HepG2 (cell line): ENCODE results near the gene NTSR2. TPM values are rescaled to one million over a fixed set of nuclear protein-coding genes. Genes with fewer than 3 reads are reported as not detected.

Experiments used
- ATAC-seq: fragments of 200-7000 bp; cut with Tn5 transposase; 3 replicates; pipeline ENCODE4 v1.9.1; 2020; ENCODE audit warnings: mild to moderate bottlenecking, moderate library complexity
- BruUV-seq: library from RNA; stranded (reverse); fragments of 400-500 nt; replicated peaks from 2 replicates; lab custom pipeline; 2021; lab: Mats Ljungman, UMichigan
- CTCF ChIA-PET: fragments of 300-600 bp; formaldehyde crosslinking; extraction: SDS; loops from one replicate; lab custom pipeline; 2021; ENCODE audit warnings: low total read pairs, inconsistent platforms, low intra/inter-chr PET ratio; lab: Yijun Ruan, JAX
- POLR2A ChIA-PET: fragments of 350-600 bp; sonication (Branson Sonifier 250); formaldehyde crosslinking; loops from one replicate; lab custom pipeline; 2020; ENCODE audit warnings: antibody characterized with exemption, inconsistent platforms; lab: Yijun Ruan, JAX
- DNase-seq: peaks from one replicate; pipeline ENCODE4 v3.0.0-alpha.2; 2015; ENCODE audit warnings: low spot score
- FAIRE-seq: peaks from 3 replicates; lab custom pipeline; 2011; peaks lifted over from hg19 to GRCh38; lab: Jason Lieb, UNC
- H2AFZ ChIP-seq: one replicate; pipeline ENCODE4 v1.6.1; 2011; ENCODE audit warnings: low read length, inconsistent platforms
- H3K27ac ChIP-seq: fragments of 300-600 bp; 3 replicates; pipeline ENCODE4 v1.8.0; 2011; ENCODE audit warnings: mixed run types, mild to moderate bottlenecking, mixed read lengths, low read length, inconsistent platforms; ENCODE audit not compliant: insufficient read depth; ENCODE audit errors: extremely low read length
- H3K27me3 ChIP-seq, 2 experiments: fragments of 200-600 bp in 1 of 2; 2 replicates in 1 of 2; 3 replicates in 1 of 2; pipeline versions ENCODE4 v1.6.0 to v1.8.0; 2011; ENCODE audit warnings: low read length in 2 of 2, mild to moderate bottlenecking in 2 of 2, moderate library complexity in 2 of 2, inconsistent platforms in 1 of 2; ENCODE audit not compliant: insufficient read depth in 2 of 2, control insufficient read depth in 1 of 2
- H3K36me3 ChIP-seq, 2 experiments: fragments of 200-600 bp in 1 of 2; replicated peaks in 1 of 2; 2 replicates in 1 of 2; 3 replicates in 1 of 2; pipeline versions ENCODE4 v1.5.1 to v1.8.0; 2011; ENCODE audit warnings: low read length in 2 of 2, inconsistent platforms in 1 of 2; ENCODE audit not compliant: insufficient read depth in 2 of 2, control insufficient read depth in 1 of 2
- H3K4me1 ChIP-seq: 2 replicates; pipeline ENCODE4 v1.5.1; 2012; ENCODE audit warnings: low read length, inconsistent platforms; ENCODE audit not compliant: insufficient read depth
- H3K4me2 ChIP-seq: 2 replicates; pipeline ENCODE4 v1.6.0; 2011; ENCODE audit warnings: low read depth, low read length, inconsistent platforms
- H3K4me3 ChIP-seq, 3 experiments: fragments of 200-600 bp in 1 of 3; sonication (generic), shearing (Covaris generic) in 1 of 3; replicated peaks in 1 of 3; 2 replicates each; pipeline ENCODE4 v1.5.1; 2011 to 2016; ENCODE audit warnings: low read length in 3 of 3, inconsistent platforms in 2 of 3, low read depth in 2 of 3, mild to moderate bottlenecking in 2 of 3, control low read depth in 1 of 3, mixed read lengths in 1 of 3; ENCODE audit not compliant: insufficient read depth in 1 of 3
- H3K79me2 ChIP-seq: one replicate; pipeline ENCODE4 v1.6.1; 2011; ENCODE audit warnings: low read length, inconsistent platforms; ENCODE audit not compliant: insufficient read depth
- H3K9ac ChIP-seq: 2 replicates; pipeline ENCODE4 v1.6.0; 2011; ENCODE audit warnings: mild to moderate bottlenecking, low read depth, low read length, inconsistent platforms; ENCODE audit not compliant: insufficient read depth
- H3K9me3 ChIP-seq: 2 replicates; pipeline ENCODE4 v1.5.1; 2012; ENCODE audit warnings: mild to moderate bottlenecking, low read length
- H4K20me1 ChIP-seq: 2 replicates; pipeline ENCODE4 v1.6.0; 2011; ENCODE audit warnings: inconsistent platforms, mild to moderate bottlenecking, low read length, moderate library complexity; ENCODE audit not compliant: insufficient read depth
- AGO2 ChIP-seq: fragments of 200-400 bp; formaldehyde crosslinking; optimal IDR thresholded peaks from 2 replicates; pipeline ENCODE3; 2017; ENCODE audit warnings: mild to moderate bottlenecking, low read depth, low read length, moderate library complexity
- CCAR2 ChIP-seq: fragments of 200-400 bp; formaldehyde crosslinking; optimal IDR thresholded peaks from 2 replicates; pipeline ENCODE3; 2018; ENCODE audit warnings: low read depth, mild to moderate bottlenecking, low read length, moderate library complexity
- JUND ChIP-seq: sonication (generic); formaldehyde crosslinking; IDR thresholded peaks from 2 replicates; pipeline ENCODE4 v1.8.0; 2022; ENCODE audit warnings: mild to moderate bottlenecking, missing genetic modification reagents
- RNF2 ChIP-seq: fragments of 450-650 bp; conservative IDR thresholded peaks from 2 replicates; pipeline ENCODE4 v1.6.1; 2016; ENCODE audit warnings: low read depth
- ZBTB42 ChIP-seq: sonication (generic); formaldehyde crosslinking; IDR thresholded peaks from 2 replicates; pipeline ENCODE4 v1.5.0; 2020; ENCODE audit warnings: mild to moderate bottlenecking, missing genetic modification reagents
- ZNF33A ChIP-seq: sonication (generic); formaldehyde crosslinking; IDR thresholded peaks from 2 replicates; pipeline ENCODE4 v1.5.1; 2020; ENCODE audit warnings: missing genetic modification reagents, mild to moderate bottlenecking, moderate library complexity, borderline replicate concordance
- ZNF629 ChIP-seq: sonication (generic); formaldehyde crosslinking; conservative IDR thresholded peaks from 2 replicates; pipeline ENCODE4 v1.5.0; 2020; ENCODE audit warnings: missing genetic modification reagents
- WGBS: methylation state at CpG from one replicate; pipeline ENCODE4 v1.1.6; 2017; ENCODE audit warnings: low lambda C conversion rate; 5-methylcytosine and 5-hydroxymethylcytosine counted together
- in situ Hi-C: cut with HindIII; loops from 2 replicates; pipeline ENCODE4 v1.10.0; 2017; ENCODE audit warnings: low pct_unique_long_range_greater_than_20kb; ENCODE audit not compliant: extremely low pct_ligation_motif_present
- intact Hi-C: fragments of 100-400 bp; cut with micrococcal nuclease; formaldehyde crosslinking; loops from one replicate; pipeline ENCODE4 v1.10.0; 2022; ENCODE audit not compliant: unreplicated experiment
- polyA plus RNA-seq, 8 experiments: library from polyadenylated mRNA; depleted of rRNA in 3 of 8; stranded (reverse) in 7 of 8; unstranded in 1 of 8; fragments of >200 nt; fragmentation: Illumina TruSeq in 4 of 8; extraction: Trizol in 4 of 8; gene quantifications; 2 replicates each; pipeline versions ENCODE4 v1.2.1 to v1.2.3, GENCODE V29; 2011 to 2016; ENCODE audit warnings: low read depth in 4 of 8, missing spikeins in 1 of 8, mixed read lengths in 1 of 8; ENCODE audit not compliant: insufficient read depth in 1 of 8
- total RNA-seq, 5 experiments: library from RNA; depleted of rRNA; stranded (reverse); fragments of >200 nt; fragmentation: Illumina TruSeq; extraction: Trizol; gene quantifications; 2 replicates each; pipeline ENCODE4 v1.2.3, GENCODE V29; 2016; ENCODE audit warnings: low read depth in 1 of 5

Gene NTSR2
- total and polyA plus RNA-seq, 2 of the 13 experiments (the other 11 are each of a cell fraction or from before 2014, with no cell fraction given): not detected

- DNase-seq (no peak), FAIRE-seq (no peak), ATAC-seq (peak; percentile 7; the same call in 2 of the 3 replicates)
- BruUV-seq: no TSS peak
- Histone ChIP-seq H3K79me2 (no peaks in the 10 kb centered on the region), H3K27ac (no peak overlapping the region), H3K4me2 (no peak overlapping the region), H3K9ac (no peak overlapping the region), H3K9me3 (no peaks in the 10 kb centered on the region), H4K20me1 (no peaks in the 10 kb centered on the region; the same call in 1 of the 2 replicates), H3K36me3 (peaks cover 69 to 97% of the 10 kb centered on the region in 2 experiments), H3K4me1 (no peaks in the 10 kb centered on the region), H3K27me3 (no peaks in the 10 kb centered on the region), H2AFZ (no peak overlapping the region), H3K4me3 (no peak overlapping the region)
- 97% methylated on average over 11 of the region's 11 CpGs for whole genome bisulfite sequencing
- intact Hi-C loops (no loop called here), in situ Hi-C loops (no loop called here)
- ChIA-PET CTCF (no interaction called here), POLR2A (no interaction called here)
- TF ChIP-seq CCAR2: no peak
- TF ChIP-seq ZNF33A (CRISPR knock-in tag): no peak
- TF ChIP-seq ZBTB42 (CRISPR knock-in tag): no peak
- TF ChIP-seq AGO2: peak; percentile 33
- TF ChIP-seq ZNF629 (CRISPR knock-in tag): peak; percentile 82
Observed at GRCh38 chr2:11629215-11629614, 40.8 kb downstream of the NTSR2 start.

- 95% methylated on average over 9 of the region's 9 CpGs for WGBS
- BruUV-seq: no TSS peak
- peak; percentile 3; the same call in 1 of the 3 replicates for ATAC-seq
Observed at GRCh38 chr2:11628675-11629074, 41.3 kb downstream of the NTSR2 start.

More at GRCh38 chr2:11628675-11629074, 41.3 kb downstream of the NTSR2 start:
- Histone ChIP-seq H2AFZ (no peak overlapping the region), H3K9ac (no peak overlapping the region), H3K4me2 (no peak overlapping the region), H3K27ac (no peak overlapping the region), H3K79me2 (no peaks in the 10 kb centered on the region), H3K4me1 (no peaks in the 10 kb centered on the region), H3K4me3 (no peak overlapping the region), H3K36me3 (peaks cover 65 to 97% of the 10 kb centered on the region in 2 experiments), H4K20me1 (no peaks in the 10 kb centered on the region; the same call in 1 of the 2 replicates), H3K27me3 (no peaks in the 10 kb centered on the region), H3K9me3 (no peaks in the 10 kb centered on the region)
- FAIRE-seq (no peak), DNase-seq (no peak)
- in situ Hi-C loops: no loop called here
- intact Hi-C loops: no loop called here
- ChIA-PET CTCF (no interaction called here), POLR2A (no interaction called here)
- TF ChIP-seq RNF2 (no peak), JUND (CRISPR knock-in tag) (0 out of 2 replicates have a peak, but pooled peaks have one; percentile 15), AGO2 (peak; percentile 40)
